ENCODE results near the gene SRD5A1.

DNA sequence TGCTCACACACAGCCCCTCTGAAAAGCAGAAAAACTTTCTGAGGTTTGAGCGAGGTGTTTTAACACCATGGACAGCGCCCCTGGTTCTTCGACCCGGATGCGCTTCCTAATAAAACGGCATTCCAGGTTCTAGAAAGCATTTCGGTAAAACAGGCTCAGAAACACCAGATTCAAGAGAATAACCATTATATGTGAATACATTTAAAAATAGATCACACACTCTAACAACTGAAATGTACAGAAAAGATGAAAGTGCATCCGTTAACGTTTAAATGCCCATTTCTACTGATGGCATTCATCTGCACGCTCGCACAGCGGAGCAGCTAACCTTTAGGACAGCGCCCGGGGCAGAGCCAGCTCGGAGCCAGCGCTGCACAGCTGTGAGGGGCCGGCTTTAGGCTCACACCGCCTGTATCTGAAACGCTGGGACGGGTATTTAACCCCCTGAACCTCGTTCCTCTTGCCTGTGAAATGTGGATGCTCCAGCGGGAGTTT is 53.7 kb downstream of the SRD5A1 start:
- no peak for TF ChIP-seq EZH2 (IDR thresholded peaks at IDR 0.05; ENCODE audit: insufficient read depth, poor library complexity, severe bottlenecking)
- TF ChIP-seq EZH2phosphoT487 (IDR thresholded peaks at IDR 0.05; ENCODE audit: insufficient read depth, low read depth): no peak
